ENCODE measurements around the gene ANP32E.

The ANP32E gene

GRCh38 chr1:150235852-150236613 lies at the start of gene ANP32E (continued):
- TF ChIP-seq ZNF23 (tag by site-specific recombination; IDR thresholded peaks at IDR 0.05; ENCODE audit: borderline replicate concordance) (no peak), ZNF184 (tag by site-specific recombination; IDR thresholded peaks at IDR 0.05) (0 out of 2 replicates have a peak, but pooled peaks have one; percentile 40), ZBTB48 (tag by site-specific recombination; IDR thresholded peaks at IDR 0.05) (peak; percentile 81), ZNF155 (tag by site-specific recombination; IDR thresholded peaks at IDR 0.05) (no peak), ZNF596 (tag by site-specific recombination; IDR thresholded peaks at IDR 0.05) (no peak), OSR2 (tag by site-specific recombination; IDR thresholded peaks at IDR 0.05) (no peak), KLF16 (tag by site-specific recombination; IDR thresholded peaks at IDR 0.05) (peak; percentile 97), ZNF600 (tag by site-specific recombination; IDR thresholded peaks at IDR 0.05) (peak; percentile 74), GLIS2 (tag by site-specific recombination; IDR thresholded peaks at IDR 0.05) (peak; percentile 91), ZNF211 (tag by site-specific recombination; IDR thresholded peaks at IDR 0.05; ENCODE audit: low read depth) (no peak), ZNF362 (tag by site-specific recombination; IDR thresholded peaks at IDR 0.05) (peak; percentile 98), KLF9 (tag by site-specific recombination; IDR thresholded peaks at IDR 0.05; ENCODE audit: low read depth) (peak; percentile 84), OVOL3 (tag by site-specific recombination; IDR thresholded peaks at IDR 0.05) (0 out of 2 replicates have a peak, but pooled peaks have one; percentile 32), ZNF394 (tag by site-specific recombination; IDR thresholded peaks at IDR 0.05; ENCODE audit: borderline replicate concordance) (peak; percentile 81; the same call in 1 of the 2 replicates), KLF1 (tag by site-specific recombination; IDR thresholded peaks at IDR 0.05) (peak; percentile 78), SP2 (tag by site-specific recombination; IDR thresholded peaks at IDR 0.05) (peak; percentile 97), ZBTB21 (tag by site-specific recombination; IDR thresholded peaks at IDR 0.05) (peak; percentile 70), TRIM28 (IDR thresholded peaks at IDR 0.05; ENCODE audit: borderline replicate concordance, low read length) (peak; percentile 83; the same call in 1 of the 2 replicates)
- TF ChIP-seq, protein P1, sequence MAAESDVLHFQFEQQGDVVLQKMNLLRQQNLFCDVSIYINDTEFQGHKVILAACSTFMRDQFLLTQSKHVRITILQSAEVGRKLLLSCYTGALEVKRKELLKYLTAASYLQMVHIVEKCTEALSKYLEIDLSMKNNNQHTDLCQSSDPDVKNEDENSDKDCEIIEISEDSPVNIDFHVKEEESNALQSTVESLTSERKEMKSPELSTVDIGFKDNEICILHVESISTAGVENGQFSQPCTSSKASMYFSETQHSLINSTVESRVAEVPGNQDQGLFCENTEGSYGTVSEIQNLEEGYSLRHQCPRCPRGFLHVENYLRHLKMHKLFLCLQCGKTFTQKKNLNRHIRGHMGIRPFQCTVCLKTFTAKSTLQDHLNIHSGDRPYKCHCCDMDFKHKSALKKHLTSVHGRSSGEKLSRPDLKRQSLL (tag by site-specific recombination; IDR thresholded peaks at IDR 0.05), result no peak
- TF ChIP-seq, protein P2, sequence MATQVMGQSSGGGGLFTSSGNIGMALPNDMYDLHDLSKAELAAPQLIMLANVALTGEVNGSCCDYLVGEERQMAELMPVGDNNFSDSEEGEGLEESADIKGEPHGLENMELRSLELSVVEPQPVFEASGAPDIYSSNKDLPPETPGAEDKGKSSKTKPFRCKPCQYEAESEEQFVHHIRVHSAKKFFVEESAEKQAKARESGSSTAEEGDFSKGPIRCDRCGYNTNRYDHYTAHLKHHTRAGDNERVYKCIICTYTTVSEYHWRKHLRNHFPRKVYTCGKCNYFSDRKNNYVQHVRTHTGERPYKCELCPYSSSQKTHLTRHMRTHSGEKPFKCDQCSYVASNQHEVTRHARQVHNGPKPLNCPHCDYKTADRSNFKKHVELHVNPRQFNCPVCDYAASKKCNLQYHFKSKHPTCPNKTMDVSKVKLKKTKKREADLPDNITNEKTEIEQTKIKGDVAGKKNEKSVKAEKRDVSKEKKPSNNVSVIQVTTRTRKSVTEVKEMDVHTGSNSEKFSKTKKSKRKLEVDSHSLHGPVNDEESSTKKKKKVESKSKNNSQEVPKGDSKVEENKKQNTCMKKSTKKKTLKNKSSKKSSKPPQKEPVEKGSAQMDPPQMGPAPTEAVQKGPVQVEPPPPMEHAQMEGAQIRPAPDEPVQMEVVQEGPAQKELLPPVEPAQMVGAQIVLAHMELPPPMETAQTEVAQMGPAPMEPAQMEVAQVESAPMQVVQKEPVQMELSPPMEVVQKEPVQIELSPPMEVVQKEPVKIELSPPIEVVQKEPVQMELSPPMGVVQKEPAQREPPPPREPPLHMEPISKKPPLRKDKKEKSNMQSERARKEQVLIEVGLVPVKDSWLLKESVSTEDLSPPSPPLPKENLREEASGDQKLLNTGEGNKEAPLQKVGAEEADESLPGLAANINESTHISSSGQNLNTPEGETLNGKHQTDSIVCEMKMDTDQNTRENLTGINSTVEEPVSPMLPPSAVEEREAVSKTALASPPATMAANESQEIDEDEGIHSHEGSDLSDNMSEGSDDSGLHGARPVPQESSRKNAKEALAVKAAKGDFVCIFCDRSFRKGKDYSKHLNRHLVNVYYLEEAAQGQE (tag by site-specific recombination; IDR thresholded peaks at IDR 0.05), result peak; percentile 74
- TF ChIP-seq, protein P3, sequence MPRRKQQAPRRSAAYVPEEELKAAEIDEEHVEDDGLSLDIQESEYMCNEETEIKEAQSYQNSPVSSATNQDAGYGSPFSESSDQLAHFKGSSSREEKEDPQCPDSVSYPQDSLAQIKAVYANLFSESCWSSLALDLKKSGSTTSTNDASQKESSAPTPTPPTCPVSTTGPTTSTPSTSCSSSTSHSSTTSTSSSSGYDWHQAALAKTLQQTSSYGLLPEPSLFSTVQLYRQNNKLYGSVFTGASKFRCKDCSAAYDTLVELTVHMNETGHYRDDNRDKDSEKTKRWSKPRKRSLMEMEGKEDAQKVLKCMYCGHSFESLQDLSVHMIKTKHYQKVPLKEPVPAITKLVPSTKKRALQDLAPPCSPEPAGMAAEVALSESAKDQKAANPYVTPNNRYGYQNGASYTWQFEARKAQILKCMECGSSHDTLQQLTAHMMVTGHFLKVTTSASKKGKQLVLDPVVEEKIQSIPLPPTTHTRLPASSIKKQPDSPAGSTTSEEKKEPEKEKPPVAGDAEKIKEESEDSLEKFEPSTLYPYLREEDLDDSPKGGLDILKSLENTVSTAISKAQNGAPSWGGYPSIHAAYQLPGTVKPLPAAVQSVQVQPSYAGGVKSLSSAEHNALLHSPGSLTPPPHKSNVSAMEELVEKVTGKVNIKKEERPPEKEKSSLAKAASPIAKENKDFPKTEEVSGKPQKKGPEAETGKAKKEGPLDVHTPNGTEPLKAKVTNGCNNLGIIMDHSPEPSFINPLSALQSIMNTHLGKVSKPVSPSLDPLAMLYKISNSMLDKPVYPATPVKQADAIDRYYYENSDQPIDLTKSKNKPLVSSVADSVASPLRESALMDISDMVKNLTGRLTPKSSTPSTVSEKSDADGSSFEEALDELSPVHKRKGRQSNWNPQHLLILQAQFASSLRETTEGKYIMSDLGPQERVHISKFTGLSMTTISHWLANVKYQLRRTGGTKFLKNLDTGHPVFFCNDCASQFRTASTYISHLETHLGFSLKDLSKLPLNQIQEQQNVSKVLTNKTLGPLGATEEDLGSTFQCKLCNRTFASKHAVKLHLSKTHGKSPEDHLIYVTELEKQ (tag by site-specific recombination; IDR thresholded peaks at IDR 0.05; ENCODE audit: borderline replicate concordance), result peak; percentile 39; the same call in 1 of the 2 replicates
- TF ChIP-seq, protein P4, sequence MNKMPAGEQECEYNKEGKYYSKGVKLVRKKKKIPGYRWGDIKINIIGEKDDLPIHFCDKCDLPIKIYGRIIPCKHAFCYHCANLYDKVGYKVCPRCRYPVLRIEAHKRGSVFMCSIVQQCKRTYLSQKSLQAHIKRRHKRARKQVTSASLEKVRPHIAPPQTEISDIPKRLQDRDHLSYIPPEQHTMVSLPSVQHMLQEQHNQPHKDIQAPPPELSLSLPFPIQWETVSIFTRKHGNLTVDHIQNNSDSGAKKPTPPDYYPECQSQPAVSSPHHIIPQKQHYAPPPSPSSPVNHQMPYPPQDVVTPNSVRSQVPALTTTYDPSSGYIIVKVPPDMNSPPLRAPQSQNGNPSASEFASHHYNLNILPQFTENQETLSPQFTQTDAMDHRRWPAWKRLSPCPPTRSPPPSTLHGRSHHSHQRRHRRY (tag by site-specific recombination; IDR thresholded peaks at IDR 0.05), result peak; percentile 77
- TF ChIP-seq, protein P5, sequence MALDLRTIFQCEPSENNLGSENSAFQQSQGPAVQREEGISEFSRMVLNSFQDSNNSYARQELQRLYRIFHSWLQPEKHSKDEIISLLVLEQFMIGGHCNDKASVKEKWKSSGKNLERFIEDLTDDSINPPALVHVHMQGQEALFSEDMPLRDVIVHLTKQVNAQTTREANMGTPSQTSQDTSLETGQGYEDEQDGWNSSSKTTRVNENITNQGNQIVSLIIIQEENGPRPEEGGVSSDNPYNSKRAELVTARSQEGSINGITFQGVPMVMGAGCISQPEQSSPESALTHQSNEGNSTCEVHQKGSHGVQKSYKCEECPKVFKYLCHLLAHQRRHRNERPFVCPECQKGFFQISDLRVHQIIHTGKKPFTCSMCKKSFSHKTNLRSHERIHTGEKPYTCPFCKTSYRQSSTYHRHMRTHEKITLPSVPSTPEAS (tag by site-specific recombination; IDR thresholded peaks at IDR 0.05), result peak; percentile 100
- TF ChIP-seq, protein P6, sequence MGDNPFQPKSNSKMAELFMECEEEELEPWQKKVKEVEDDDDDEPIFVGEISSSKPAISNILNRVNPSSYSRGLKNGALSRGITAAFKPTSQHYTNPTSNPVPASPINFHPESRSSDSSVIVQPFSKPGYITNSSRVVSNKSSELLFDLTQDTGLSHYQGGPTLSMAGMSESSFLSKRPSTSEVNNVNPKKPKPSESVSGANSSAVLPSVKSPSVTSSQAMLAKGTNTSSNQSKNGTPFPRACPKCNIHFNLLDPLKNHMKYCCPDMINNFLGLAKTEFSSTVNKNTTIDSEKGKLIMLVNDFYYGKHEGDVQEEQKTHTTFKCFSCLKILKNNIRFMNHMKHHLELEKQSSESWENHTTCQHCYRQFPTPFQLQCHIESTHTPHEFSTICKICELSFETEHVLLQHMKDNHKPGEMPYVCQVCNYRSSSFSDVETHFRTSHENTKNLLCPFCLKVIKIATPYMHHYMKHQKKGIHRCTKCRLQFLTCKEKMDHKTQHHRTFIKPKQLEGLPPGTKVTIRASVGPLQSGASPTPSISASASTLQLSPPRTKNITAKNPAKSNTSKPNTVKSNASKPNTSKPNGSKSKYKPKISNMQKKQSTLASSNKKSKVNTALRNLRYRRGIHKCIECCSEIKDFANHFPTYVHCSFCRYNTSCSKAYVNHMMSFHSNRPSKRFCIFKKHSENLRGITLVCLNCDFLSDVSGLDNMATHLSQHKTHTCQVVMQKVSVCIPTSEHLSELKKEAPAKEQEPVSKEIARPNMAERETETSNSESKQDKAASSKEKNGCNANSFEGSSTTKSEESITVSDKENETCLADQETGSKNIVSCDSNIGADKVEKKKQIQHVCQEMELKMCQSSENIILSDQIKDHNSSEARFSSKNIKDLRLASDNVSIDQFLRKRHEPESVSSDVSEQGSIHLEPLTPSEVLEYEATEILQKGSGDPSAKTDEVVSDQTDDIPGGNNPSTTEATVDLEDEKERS (tag by site-specific recombination; IDR thresholded peaks at IDR 0.05), result no peak

Data from HEK293 (cell line).